HCT116 (cell line): ENCODE measurements around the gene SPDYE4. TPM values are rescaled to one million over a fixed set of nuclear protein-coding genes. Genes with fewer than 3 reads are reported as not detected.

Experiments used
- ATAC-seq: fragments of 200-7000 bp; cut with Tn5 transposase; 2 replicates; pipeline ENCODE4 v1.9.1; 2020; ENCODE audit warnings: mild to moderate bottlenecking, moderate library complexity
- BruUV-seq: library from RNA; stranded (reverse); fragments of 400-500 nt; replicated peaks from 2 replicates; lab custom pipeline; 2021; lab: Mats Ljungman, UMichigan
- CTCF ChIA-PET: fragments of 300-600 bp; sonication (Branson Sonifier 250); formaldehyde crosslinking; loops from one replicate; lab custom pipeline; 2021; ENCODE audit warnings: antibody characterized with exemption; lab: Charles Lee
- POLR2A ChIA-PET: fragments of 300-600, 350-600 bp; sonication (Branson Sonifier 250); formaldehyde crosslinking; loops from one replicate; lab custom pipeline; 2021; ENCODE audit warnings: antibody characterized with exemption; lab: Charles Lee
- RAD21 ChIA-PET, 2 experiments: fragments of 300-600 bp; sonication (Branson Sonifier 250); formaldehyde crosslinking; loops; one replicate each; lab custom pipeline; 2023; ENCODE audit warnings: low total read pairs in 2 of 2; ENCODE audit not compliant: uncharacterized antibody in 2 of 2, unreplicated experiment in 2 of 2, low non-redundant PET in 1 of 2; lab: Charles Lee
- DNase-seq: peaks from one replicate; pipeline ENCODE4 v3.0.0-alpha.2; 2010; ENCODE audit warnings: low read depth, low spot score
- H2AFZ ChIP-seq: fragments of 200-600 bp; shearing (Covaris generic), sonication (generic); 2 replicates; pipeline ENCODE4 v1.6.1; 2017; ENCODE audit warnings: low read depth, mixed run types, mixed read lengths, antibody characterized with exemption, low read length; ENCODE audit not compliant: poor library complexity, severe bottlenecking
- H3K27ac ChIP-seq: 2 replicates; pipeline ENCODE4 v1.5.1; 2012; ENCODE audit warnings: low read depth, low read length
- H3K27me3 ChIP-seq: fragments of 200-600 bp; sonication (generic); 2 replicates; pipeline ENCODE4 v1.6.1; 2016; ENCODE audit warnings: mixed run types, low read length, mixed read lengths; ENCODE audit not compliant: insufficient read depth
- H3K36me3 ChIP-seq, 2 experiments: fragments of 200-500 bp in 1 of 2; fragments of 200-600 bp in 1 of 2; sonication (Bioruptor generic) in 1 of 2; sonication (generic) in 1 of 2; 2 replicates each; pipeline versions ENCODE4 v1.5.1 to v1.6.1; 2014 to 2016; ENCODE audit warnings: low read length in 2 of 2, inconsistent platforms in 1 of 2, mixed read lengths in 1 of 2, mixed run types in 1 of 2; ENCODE audit not compliant: insufficient read depth in 2 of 2, control insufficient read depth in 1 of 2
- H3K4me1 ChIP-seq, 2 experiments: fragments of 200-600 bp in 1 of 2; sonication (generic) in 1 of 2; 2 replicates each; pipeline versions ENCODE4 v1.5.1 to v1.6.1; 2012 to 2017; ENCODE audit warnings: low read length in 2 of 2, inconsistent platforms in 1 of 2, mild to moderate bottlenecking in 1 of 2, mixed read lengths in 1 of 2, mixed run types in 1 of 2, moderate library complexity in 1 of 2; ENCODE audit not compliant: insufficient read depth in 2 of 2, control insufficient read depth in 1 of 2
- H3K4me2 ChIP-seq: fragments of 200-600 bp; sonication (generic); 2 replicates; pipeline ENCODE4 v1.6.1; 2017; ENCODE audit warnings: mixed run types, low read length, mixed read lengths
- H3K4me3 ChIP-seq, 2 experiments: fragments of 200-600 bp in 1 of 2; sonication (generic) in 1 of 2; replicated peaks in 1 of 2; 2 replicates each; pipeline ENCODE4 v1.5.1; 2011 to 2016; ENCODE audit warnings: low read length in 2 of 2, control low read depth in 1 of 2, low read depth in 1 of 2, mild to moderate bottlenecking in 1 of 2, mixed read lengths in 1 of 2, mixed run types in 1 of 2
- H3K79me2 ChIP-seq: fragments of 200-600 bp; sonication (generic); 2 replicates; pipeline ENCODE4 v1.6.1; 2017; ENCODE audit warnings: mild to moderate bottlenecking, mixed run types, low read length, moderate library complexity, mixed read lengths; ENCODE audit not compliant: insufficient read depth
- H3K9ac ChIP-seq: fragments of 200-600 bp; sonication (generic); 2 replicates; pipeline ENCODE4 v1.6.1; 2016; ENCODE audit warnings: low read length, mixed read lengths
- H3K9me2 ChIP-seq: fragments of 200-600 bp; sonication (generic), shearing (Covaris generic); 2 replicates; pipeline ENCODE4 v1.6.1; 2017; ENCODE audit warnings: mixed run types, mild to moderate bottlenecking, moderate library complexity; ENCODE audit not compliant: insufficient read depth
- H3K9me3 ChIP-seq, 2 experiments: fragments of 200-500 bp in 1 of 2; fragments of 200-600 bp in 1 of 2; sonication (Bioruptor generic) in 1 of 2; sonication (generic) in 1 of 2; 2 replicates each; pipeline ENCODE4 v1.6.1; 2014 to 2017; ENCODE audit warnings: low read length in 2 of 2, mixed read lengths in 2 of 2, inconsistent platforms in 1 of 2, low read depth in 1 of 2, mild to moderate bottlenecking in 1 of 2, mixed run types in 1 of 2, moderate library complexity in 1 of 2; ENCODE audit not compliant: control insufficient read depth in 1 of 2, insufficient read depth in 1 of 2
- H4K20me1 ChIP-seq: fragments of 200-600 bp; sonication (generic), shearing (Covaris generic); 2 replicates; pipeline ENCODE4 v1.6.1; 2017; ENCODE audit warnings: mixed run types, mild to moderate bottlenecking, moderate library complexity; ENCODE audit not compliant: insufficient read depth
- CBX3 ChIP-seq: IDR thresholded peaks from 2 replicates; pipeline ENCODE4 v1.6.1; 2012; ENCODE audit warnings: low read depth
- CEBPB ChIP-seq: IDR thresholded peaks from 2 replicates; pipeline ENCODE4 v1.6.1; 2012; ENCODE audit warnings: low read depth
- EGR1 ChIP-seq: IDR thresholded peaks from 2 replicates; pipeline ENCODE4 v1.6.1; 2012; ENCODE audit warnings: low read depth
- EZH2phosphoT487 ChIP-seq: fragments of 200-600 bp; IDR thresholded peaks from 2 replicates; pipeline ENCODE4 v1.6.1; 2018; ENCODE audit warnings: antibody characterized with exemption, borderline replicate concordance
- FOSL1 ChIP-seq: IDR thresholded peaks from 2 replicates; pipeline ENCODE4 v1.6.1; 2012; ENCODE audit warnings: low read depth
- JUND ChIP-seq: IDR thresholded peaks from 2 replicates; pipeline ENCODE4 v1.6.1; 2012
- POLR2A ChIP-seq: IDR thresholded peaks from 2 replicates; pipeline ENCODE4 v1.7.0; 2011; ENCODE audit warnings: borderline replicate concordance; ENCODE audit not compliant: insufficient read depth, insufficient read length; ENCODE audit errors: extremely low read depth
- RAD21 ChIP-seq: IDR thresholded peaks from 2 replicates; pipeline ENCODE4 v1.6.1; 2012; ENCODE audit warnings: low read depth, mild to moderate bottlenecking
- SIN3A ChIP-seq: IDR thresholded peaks from 2 replicates; pipeline ENCODE4 v1.6.1; 2012; ENCODE audit warnings: low read depth
- SP1 ChIP-seq: IDR thresholded peaks from 2 replicates; pipeline ENCODE4 v1.6.1; 2012; ENCODE audit warnings: low read depth
- SRF ChIP-seq: IDR thresholded peaks from 2 replicates; pipeline ENCODE4 v1.6.1; 2012; ENCODE audit warnings: low read depth
- intact Hi-C: fragments of 100-400 bp; cut with micrococcal nuclease; formaldehyde crosslinking; loops from 2 replicates; pipeline ENCODE4 v1.10.0; 2022
- total RNA-seq: library from RNA; stranded (reverse); gene quantifications from one replicate; pipeline ENCODE4 v1.2.1, GENCODE V29; 2021; ENCODE audit not compliant: unreplicated experiment
- TF ChIP-seq, protein P1 (sequence below), 3 experiments: fragments of 200-600 bp in 1 of 3; sonication (generic) in 1 of 3; IDR thresholded peaks in 2 of 3; conservative IDR thresholded peaks in 1 of 3; 2 replicates each; pipeline ENCODE4 v1.5.1; 2012 to 2017; ENCODE audit warnings: low read depth in 2 of 3, low read length in 2 of 3, antibody characterized with exemption in 1 of 3, borderline replicate concordance in 1 of 3, control low read depth in 1 of 3, mild to moderate bottlenecking in 1 of 3, mixed read lengths in 1 of 3, mixed run types in 1 of 3, moderate library complexity in 1 of 3; ENCODE audit not compliant: insufficient read depth in 1 of 3
- TF ChIP-seq, protein P2 (sequence below): IDR thresholded peaks from 2 replicates; pipeline ENCODE4 v1.6.1; 2012
- TF ChIP-seq, protein P3 (sequence below): IDR thresholded peaks from 2 replicates; pipeline ENCODE4 v1.6.1; 2012; ENCODE audit warnings: low read depth

The SPDYE4 gene
- total RNA-seq, 1 experiment from 2014 or later, result not detected

- Histone ChIP-seq H3K36me3 (no peaks in the 10 kb centered on the region), H3K4me3 (no peak overlapping the region)
- TF ChIP-seq EZH2phosphoT487 (no peak), JUND (no peak), SIN3A (no peak), CBX3 (no peak), SP1 (no peak), SRF (no peak), RAD21 (no peak), EGR1 (no peak), CEBPB (no peak), FOSL1 (no peak), POLR2A (no peak)
- TF ChIP-seq, protein P1, sequence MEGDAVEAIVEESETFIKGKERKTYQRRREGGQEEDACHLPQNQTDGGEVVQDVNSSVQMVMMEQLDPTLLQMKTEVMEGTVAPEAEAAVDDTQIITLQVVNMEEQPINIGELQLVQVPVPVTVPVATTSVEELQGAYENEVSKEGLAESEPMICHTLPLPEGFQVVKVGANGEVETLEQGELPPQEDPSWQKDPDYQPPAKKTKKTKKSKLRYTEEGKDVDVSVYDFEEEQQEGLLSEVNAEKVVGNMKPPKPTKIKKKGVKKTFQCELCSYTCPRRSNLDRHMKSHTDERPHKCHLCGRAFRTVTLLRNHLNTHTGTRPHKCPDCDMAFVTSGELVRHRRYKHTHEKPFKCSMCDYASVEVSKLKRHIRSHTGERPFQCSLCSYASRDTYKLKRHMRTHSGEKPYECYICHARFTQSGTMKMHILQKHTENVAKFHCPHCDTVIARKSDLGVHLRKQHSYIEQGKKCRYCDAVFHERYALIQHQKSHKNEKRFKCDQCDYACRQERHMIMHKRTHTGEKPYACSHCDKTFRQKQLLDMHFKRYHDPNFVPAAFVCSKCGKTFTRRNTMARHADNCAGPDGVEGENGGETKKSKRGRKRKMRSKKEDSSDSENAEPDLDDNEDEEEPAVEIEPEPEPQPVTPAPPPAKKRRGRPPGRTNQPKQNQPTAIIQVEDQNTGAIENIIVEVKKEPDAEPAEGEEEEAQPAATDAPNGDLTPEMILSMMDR (IDR thresholded peaks at IDR 0.05 in 2 of 3, conservative IDR thresholded peaks at IDR 0.05 in 1 of 3; ENCODE audit: borderline replicate concordance in 1 of 3, insufficient read depth in 1 of 3, low read depth in 2 of 3, low read length in 2 of 3), result no peak
- TF ChIP-seq, protein P2, sequence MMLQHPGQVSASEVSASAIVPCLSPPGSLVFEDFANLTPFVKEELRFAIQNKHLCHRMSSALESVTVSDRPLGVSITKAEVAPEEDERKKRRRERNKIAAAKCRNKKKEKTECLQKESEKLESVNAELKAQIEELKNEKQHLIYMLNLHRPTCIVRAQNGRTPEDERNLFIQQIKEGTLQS, result no peak
- TF ChIP-seq, protein P3, sequence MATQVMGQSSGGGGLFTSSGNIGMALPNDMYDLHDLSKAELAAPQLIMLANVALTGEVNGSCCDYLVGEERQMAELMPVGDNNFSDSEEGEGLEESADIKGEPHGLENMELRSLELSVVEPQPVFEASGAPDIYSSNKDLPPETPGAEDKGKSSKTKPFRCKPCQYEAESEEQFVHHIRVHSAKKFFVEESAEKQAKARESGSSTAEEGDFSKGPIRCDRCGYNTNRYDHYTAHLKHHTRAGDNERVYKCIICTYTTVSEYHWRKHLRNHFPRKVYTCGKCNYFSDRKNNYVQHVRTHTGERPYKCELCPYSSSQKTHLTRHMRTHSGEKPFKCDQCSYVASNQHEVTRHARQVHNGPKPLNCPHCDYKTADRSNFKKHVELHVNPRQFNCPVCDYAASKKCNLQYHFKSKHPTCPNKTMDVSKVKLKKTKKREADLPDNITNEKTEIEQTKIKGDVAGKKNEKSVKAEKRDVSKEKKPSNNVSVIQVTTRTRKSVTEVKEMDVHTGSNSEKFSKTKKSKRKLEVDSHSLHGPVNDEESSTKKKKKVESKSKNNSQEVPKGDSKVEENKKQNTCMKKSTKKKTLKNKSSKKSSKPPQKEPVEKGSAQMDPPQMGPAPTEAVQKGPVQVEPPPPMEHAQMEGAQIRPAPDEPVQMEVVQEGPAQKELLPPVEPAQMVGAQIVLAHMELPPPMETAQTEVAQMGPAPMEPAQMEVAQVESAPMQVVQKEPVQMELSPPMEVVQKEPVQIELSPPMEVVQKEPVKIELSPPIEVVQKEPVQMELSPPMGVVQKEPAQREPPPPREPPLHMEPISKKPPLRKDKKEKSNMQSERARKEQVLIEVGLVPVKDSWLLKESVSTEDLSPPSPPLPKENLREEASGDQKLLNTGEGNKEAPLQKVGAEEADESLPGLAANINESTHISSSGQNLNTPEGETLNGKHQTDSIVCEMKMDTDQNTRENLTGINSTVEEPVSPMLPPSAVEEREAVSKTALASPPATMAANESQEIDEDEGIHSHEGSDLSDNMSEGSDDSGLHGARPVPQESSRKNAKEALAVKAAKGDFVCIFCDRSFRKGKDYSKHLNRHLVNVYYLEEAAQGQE, result no peak
- TF ChIP-seq, all 23 proteins: peak for 0
- H3K9me2 ChIP-seq, result no peaks in the 10 kb centered on the region
- CTCF ChIA-PET, result no interaction called here
- H3K79me2 ChIP-seq, result no peaks in the 10 kb centered on the region
- POLR2A ChIA-PET, result no interaction called here
- H2AFZ ChIP-seq, result no peak overlapping the region
- RAD21 ChIA-PET, result no interaction called here
- intact Hi-C loops, result no loop called here
- no TSS peak for BruUV-seq
- H3K9ac ChIP-seq, result no peak overlapping the region
- no peak for DNase-seq
- H3K4me1 ChIP-seq, result no peaks in the 10 kb centered on the region
- ATAC-seq, result no peak
- H3K4me2 ChIP-seq, result no peak overlapping the region
- no peaks in the 10 kb centered on the region for H4K20me1 ChIP-seq
- H3K27ac ChIP-seq, result no peak overlapping the region
- peaks cover 12% of the 10 kb centered on the region; the same call in 1 of the 2 replicates for H3K27me3 ChIP-seq
- H3K9me3 ChIP-seq, result no peaks in the 10 kb centered on the region
Observed at GRCh38 chr17:8710813-8711212, 47.5 kb downstream of the SPDYE4 start.
